Body of pancreas (tissue), 4 donors: ENCODE measurements around the gene GRIK1. TPM values are rescaled to one million over a fixed set of nuclear protein-coding genes. Genes with fewer than 3 reads are reported as not detected.

Experiments used
- ATAC-seq: fragments of 150-250 bp; one replicate; pipeline ENCODE4 v1.9.1; 2016
- DNase-seq, 4 donors: peaks; one replicate each; pipeline ENCODE4 v3.0.0-alpha.2; 2019
- H3K27ac ChIP-seq, 4 donors: fragments of 200-600 bp; sonication (generic); 1 replicate in 3 of 4; 2 replicates in 1 of 4; pipeline versions ENCODE4 v1.5.1 to v1.6.1; 2016 to 2019; ENCODE audit warnings: mild to moderate bottlenecking in 1 of 4, mixed read lengths in 1 of 4, moderate library complexity in 1 of 4
- H3K27me3 ChIP-seq, 2 donors: fragments of 200-600 bp; sonication (generic); one replicate each; pipeline ENCODE4 v1.6.0; 2016; ENCODE audit warnings: mild to moderate bottlenecking in 1 of 2
- H3K36me3 ChIP-seq, 2 donors: fragments of 200-600 bp; sonication (generic); replicated peaks in 1 of 2; 2 replicates each; pipeline ENCODE4 v1.5.1; 2016; ENCODE audit warnings: low read depth in 2 of 2; ENCODE audit not compliant: insufficient read depth in 1 of 2
- H3K4me1 ChIP-seq: fragments of 200-600 bp; sonication (generic); one replicate; pipeline ENCODE4 v1.6.0; 2016
- H3K4me3 ChIP-seq, 2 donors: fragments of 200-600 bp; sonication (generic); 1 replicate in 1 of 2; 2 replicates in 1 of 2; pipeline ENCODE4 v1.5.1; 2016 to 2019
- H3K9me3 ChIP-seq, 3 donors: fragments of 200-600 bp; sonication (generic); 1 replicate in 2 of 3; 2 replicates in 1 of 3; pipeline ENCODE4 v1.5.1; 2016
- POLR2A ChIP-seq, 3 donors: fragments of 450-650 bp; IDR thresholded peaks; one replicate each; pipeline ENCODE4 v1.6.1; 2016; ENCODE audit warnings: antibody characterized with exemption in 3 of 3, mild to moderate bottlenecking in 2 of 3
- WGBS, 2 donors: methylation state at CpG; one replicate each; pipeline ENCODE4 v1.1.5; 2017; 5-methylcytosine and 5-hydroxymethylcytosine counted together
- intact Hi-C: fragments of 100-400 bp; cut with DNase I; formaldehyde crosslinking; loops from one replicate; pipeline ENCODE4 v1.15.1; 2023
- total RNA-seq, 2 donors: library from RNA; depleted of rRNA; stranded (reverse); fragments of >200 nt; gene quantifications; one replicate each; pipeline ENCODE4 v1.1.0, GENCODE V29; 2016
- TF ChIP-seq, protein P1 (sequence below), 7 experiments: fragments of 450-650 bp in 4 of 7; fragments of 200-600 bp in 3 of 7; sonication (generic) in 3 of 7; IDR thresholded peaks; one replicate each; pipeline ENCODE4 v1.5.1; 2016 to 2019; ENCODE audit warnings: antibody characterized with exemption in 7 of 7

The GRIK1 gene
- total RNA-seq, 2 donors from 2014 or later = 0.66 TPM; not detected in 1

DNA sequence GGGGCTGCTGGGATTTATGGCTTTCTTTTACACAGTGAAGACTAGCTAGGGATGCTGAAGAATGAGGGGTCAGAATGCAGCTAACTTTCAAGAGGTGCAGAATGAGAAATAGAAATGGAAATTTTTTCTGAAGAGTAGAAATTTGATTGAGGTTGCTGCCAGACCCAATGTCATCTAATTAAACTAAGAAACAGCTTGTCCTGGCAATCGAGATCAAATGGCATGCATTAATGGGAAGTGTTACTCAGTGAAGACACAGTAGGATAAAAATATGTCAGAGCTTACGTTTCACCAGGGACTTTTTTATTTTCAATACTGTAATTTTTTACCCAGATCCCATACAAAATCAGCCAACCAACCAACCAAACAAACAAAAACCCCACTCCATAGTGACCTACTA lies 306.0 kb downstream of the GRIK1 start:
- no peak for ATAC-seq
- Histone ChIP-seq H3K36me3 (no peaks in the 10 kb centered on the region), H3K4me1 (no peaks in the 10 kb centered on the region), H3K4me3 (no peak overlapping the region), H3K27ac (no peak overlapping the region), H3K9me3 (no peaks in the 10 kb centered on the region), H3K27me3 (no peaks in the 10 kb centered on the region)
- no peak for TF ChIP-seq POLR2A (IDR thresholded peaks at IDR 0.05)
- TF ChIP-seq, protein P1, sequence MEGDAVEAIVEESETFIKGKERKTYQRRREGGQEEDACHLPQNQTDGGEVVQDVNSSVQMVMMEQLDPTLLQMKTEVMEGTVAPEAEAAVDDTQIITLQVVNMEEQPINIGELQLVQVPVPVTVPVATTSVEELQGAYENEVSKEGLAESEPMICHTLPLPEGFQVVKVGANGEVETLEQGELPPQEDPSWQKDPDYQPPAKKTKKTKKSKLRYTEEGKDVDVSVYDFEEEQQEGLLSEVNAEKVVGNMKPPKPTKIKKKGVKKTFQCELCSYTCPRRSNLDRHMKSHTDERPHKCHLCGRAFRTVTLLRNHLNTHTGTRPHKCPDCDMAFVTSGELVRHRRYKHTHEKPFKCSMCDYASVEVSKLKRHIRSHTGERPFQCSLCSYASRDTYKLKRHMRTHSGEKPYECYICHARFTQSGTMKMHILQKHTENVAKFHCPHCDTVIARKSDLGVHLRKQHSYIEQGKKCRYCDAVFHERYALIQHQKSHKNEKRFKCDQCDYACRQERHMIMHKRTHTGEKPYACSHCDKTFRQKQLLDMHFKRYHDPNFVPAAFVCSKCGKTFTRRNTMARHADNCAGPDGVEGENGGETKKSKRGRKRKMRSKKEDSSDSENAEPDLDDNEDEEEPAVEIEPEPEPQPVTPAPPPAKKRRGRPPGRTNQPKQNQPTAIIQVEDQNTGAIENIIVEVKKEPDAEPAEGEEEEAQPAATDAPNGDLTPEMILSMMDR (IDR thresholded peaks at IDR 0.05) = no peak
- intact Hi-C loops = no loop called here
- no peak for DNase-seq
- 72 to 84% methylated on average over 2 of the region's 2 CpGs for WGBS, 2 donors

DNA sequence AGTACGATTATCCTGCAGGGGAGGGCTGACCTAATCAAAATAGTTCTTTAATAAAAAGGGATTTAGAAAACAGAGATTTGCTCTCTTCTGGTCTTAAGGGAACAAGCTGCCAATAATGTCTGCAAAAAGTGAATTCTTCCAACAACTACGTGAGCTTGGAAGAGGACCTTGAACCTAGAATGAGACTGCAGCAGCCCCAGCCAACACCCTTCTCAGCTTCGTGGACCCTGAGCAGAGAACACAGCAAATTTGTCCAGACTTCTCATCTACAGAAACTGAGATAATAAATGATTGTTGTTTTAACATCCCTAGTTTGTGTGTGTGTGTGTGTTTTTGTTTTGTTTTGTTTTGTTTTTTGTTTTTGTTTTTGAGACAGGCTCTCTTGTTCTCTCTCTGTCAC lies 309.4 kb downstream of the GRIK1 start:
- H3K36me3 ChIP-seq = no peaks in the 10 kb centered on the region
- ATAC-seq = no peak
- H3K27me3 ChIP-seq = no peaks in the 10 kb centered on the region
- no peak for TF ChIP-seq POLR2A (IDR thresholded peaks at IDR 0.05)
- TF ChIP-seq, protein P1 (IDR thresholded peaks at IDR 0.05) = no peak
- no peak overlapping the region for H3K27ac ChIP-seq
- no peak for DNase-seq
- H3K4me3 ChIP-seq = no peak overlapping the region
- H3K9me3 ChIP-seq = no peaks in the 10 kb centered on the region
- no peaks in the 10 kb centered on the region for H3K4me1 ChIP-seq
- WGBS, 2 donors = 71 to 79% methylated on average over 3 of the region's 3 CpGs
- intact Hi-C loops = no loop called here

GRCh38 chr21:29627905-29628304 lies 311.9 kb downstream of the GRIK1 start:
- Histone ChIP-seq H3K4me3 (no peak overlapping the region), H3K27me3 (no peaks in the 10 kb centered on the region), H3K9me3 (no peaks in the 10 kb centered on the region), H3K4me1 (no peaks in the 10 kb centered on the region), H3K27ac (no peak overlapping the region), H3K36me3 (no peaks in the 10 kb centered on the region)
- DNase-seq = no peak
- ATAC-seq = no peak
- intact Hi-C loops = no loop called here
- TF ChIP-seq, protein P1 (IDR thresholded peaks at IDR 0.05) = no peak
- no peak for TF ChIP-seq POLR2A (IDR thresholded peaks at IDR 0.05)

- no peaks in the 10 kb centered on the region for H3K27me3 ChIP-seq
- ATAC-seq (no peak), DNase-seq (no peak)
- no peak overlapping the region for H3K4me3 ChIP-seq
- intact Hi-C loops = no loop called here
- no peaks in the 10 kb centered on the region for H3K9me3 ChIP-seq
- 35 to 66% methylated on average over 1 of the region's 1 CpG for WGBS, 2 donors
- no peaks in the 10 kb centered on the region for H3K4me1 ChIP-seq
- no peak overlapping the region for H3K27ac ChIP-seq
- H3K36me3 ChIP-seq = no peaks in the 10 kb centered on the region
- TF ChIP-seq POLR2A (IDR thresholded peaks at IDR 0.05) = no peak
- TF ChIP-seq, protein P1 (IDR thresholded peaks at IDR 0.05) = no peak
Measured at GRCh38 chr21:29626801-29627470, 312.9 kb downstream of the GRIK1 start.

DNA sequence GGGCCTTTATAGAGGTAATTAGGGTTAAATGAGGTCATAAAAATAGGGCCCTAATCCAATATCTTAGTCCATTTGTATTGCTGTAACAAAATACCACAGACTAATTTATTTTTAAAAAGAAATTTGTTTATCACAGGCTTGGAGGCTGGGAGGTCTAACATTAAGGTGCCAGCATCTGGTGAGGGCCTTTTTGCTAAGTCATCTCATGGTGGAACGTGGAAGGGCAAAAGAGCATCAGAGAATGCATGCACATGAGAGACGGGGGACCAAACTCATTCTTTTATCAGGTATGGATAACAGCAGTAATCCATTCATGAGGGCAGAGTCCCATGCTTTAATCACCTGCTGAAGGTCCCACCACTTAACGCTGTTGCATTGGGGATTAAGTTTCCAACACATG lies 313.8 kb downstream of the GRIK1 start:
- H3K4me3 ChIP-seq = no peak overlapping the region
- no peaks in the 10 kb centered on the region for H3K4me1 ChIP-seq
- ATAC-seq = no peak
- intact Hi-C loops = no loop called here
- DNase-seq = no peak
- no peak for TF ChIP-seq POLR2A (IDR thresholded peaks at IDR 0.05)
- TF ChIP-seq, protein P1 (IDR thresholded peaks at IDR 0.05) = no peak
- H3K36me3 ChIP-seq = no peaks in the 10 kb centered on the region
- H3K27ac ChIP-seq = no peak overlapping the region
- H3K27me3 ChIP-seq = no peaks in the 10 kb centered on the region
- no peaks in the 10 kb centered on the region for H3K9me3 ChIP-seq
- 92 to 97% methylated on average over 3 of the region's 3 CpGs for WGBS, 2 donors
